HG02623 (cell line): Measurements from ENCODE around the gene PRKACA.

Source experiments
- ATAC-seq: cut with Tn5 transposase; IDR thresholded peaks from one replicate; pipeline ENCODE4 v1.9.1; 2021; ENCODE audit warnings: moderate library complexity; ENCODE audit not compliant: unreplicated experiment

PRKACA gene

DNA sequence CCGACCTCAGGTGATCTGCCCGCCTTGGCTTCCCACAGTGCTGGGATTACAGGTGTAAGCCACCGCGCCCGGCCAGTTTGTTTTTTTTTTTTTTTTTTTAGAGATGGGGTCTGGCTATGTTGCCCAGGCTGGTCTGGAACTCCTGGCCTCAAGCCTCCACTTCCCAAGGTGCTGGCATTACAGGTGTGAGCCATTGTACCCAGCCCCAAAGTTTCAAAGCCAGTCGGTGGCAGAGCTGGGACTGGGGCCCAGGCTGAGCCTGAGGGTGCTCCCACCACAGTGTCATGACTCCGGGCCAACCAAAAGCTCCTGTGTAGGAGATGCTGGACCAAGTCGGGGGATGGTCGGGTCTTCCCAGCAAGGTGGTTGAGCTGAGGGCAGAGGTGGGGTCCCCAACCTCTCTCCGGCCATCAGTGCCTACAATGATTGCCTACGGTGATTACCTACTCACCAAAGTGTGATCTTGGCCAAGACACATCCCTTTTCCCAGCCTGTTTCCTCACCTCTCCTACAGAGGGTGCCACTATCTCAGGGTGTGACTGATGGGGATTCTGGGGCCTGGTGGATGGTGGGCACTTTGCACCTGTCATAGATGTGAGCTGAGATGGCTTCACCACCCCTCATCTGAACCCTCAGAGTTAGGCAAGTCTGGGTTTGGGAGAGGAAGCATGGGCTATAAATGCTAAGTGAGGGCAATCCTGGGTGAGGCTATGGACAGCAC lies 21.1 kb downstream of the PRKACA start:
- ATAC-seq: no peak

DNA sequence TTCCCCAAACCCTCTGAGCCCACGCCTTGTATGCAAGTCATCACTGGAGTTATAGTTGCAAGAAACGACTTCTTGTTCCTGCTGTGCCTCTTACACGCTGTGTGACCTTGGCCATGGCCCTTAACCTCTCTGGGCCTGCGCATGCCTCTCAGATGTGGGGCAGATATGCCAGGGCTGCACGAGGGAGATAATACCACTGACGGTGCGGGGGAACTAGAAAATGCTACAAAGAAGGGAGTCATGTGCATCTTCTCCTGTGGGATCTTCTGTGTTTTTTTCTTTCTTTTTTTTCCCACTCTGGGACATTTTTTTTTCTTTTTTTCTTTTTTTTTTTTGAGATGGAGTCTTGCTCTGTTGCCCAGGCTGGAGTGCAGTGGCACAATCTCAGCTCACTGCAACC lies 22.7 kb downstream of the PRKACA start:
- ATAC-seq: no peak

GRCh38 chr19:14093117-14093823 lies 24.3 kb downstream of the PRKACA start:
- ATAC-seq: no peak

GRCh38 chr19:14091813-14092462 lies 25.6 kb downstream of the PRKACA start:
- no peak for ATAC-seq

DNA sequence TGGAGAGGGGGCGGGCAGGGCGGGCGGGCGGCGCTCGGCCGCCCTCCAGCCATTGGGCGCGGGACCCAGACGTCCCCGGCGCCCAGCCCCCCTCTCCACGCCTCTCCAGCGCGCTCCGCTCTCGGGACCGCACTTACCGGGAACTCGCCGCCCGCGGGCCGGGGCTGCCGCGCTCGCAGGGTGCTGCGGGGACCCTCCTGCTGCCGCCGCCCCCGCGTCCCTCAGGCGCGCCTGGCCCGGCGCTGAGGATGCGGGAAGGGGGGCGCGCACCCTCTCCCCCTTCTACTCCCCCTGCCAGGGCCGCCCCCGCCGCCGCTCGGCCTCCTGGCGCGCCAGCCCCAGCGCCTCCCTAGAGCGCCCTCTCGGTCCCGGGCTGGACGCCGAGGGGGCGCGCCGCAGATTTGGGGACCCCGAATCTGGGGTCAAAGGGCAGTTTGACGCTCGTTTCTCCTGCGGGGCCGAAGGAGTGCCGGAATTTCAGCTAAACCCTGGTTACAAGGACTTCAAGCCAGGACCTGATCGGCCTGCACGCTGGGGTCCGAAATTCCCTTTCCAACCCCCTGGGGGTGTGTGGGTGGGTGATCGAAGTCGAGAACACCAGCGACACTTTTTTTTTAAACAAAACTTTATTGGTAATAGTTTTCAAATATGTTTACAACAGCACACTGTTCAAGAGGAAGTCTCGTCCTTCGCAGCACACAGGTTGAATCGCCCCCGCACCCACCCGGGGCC lies 26.3 kb downstream of the PRKACA start:
- ATAC-seq: peak; percentile 54

DNA sequence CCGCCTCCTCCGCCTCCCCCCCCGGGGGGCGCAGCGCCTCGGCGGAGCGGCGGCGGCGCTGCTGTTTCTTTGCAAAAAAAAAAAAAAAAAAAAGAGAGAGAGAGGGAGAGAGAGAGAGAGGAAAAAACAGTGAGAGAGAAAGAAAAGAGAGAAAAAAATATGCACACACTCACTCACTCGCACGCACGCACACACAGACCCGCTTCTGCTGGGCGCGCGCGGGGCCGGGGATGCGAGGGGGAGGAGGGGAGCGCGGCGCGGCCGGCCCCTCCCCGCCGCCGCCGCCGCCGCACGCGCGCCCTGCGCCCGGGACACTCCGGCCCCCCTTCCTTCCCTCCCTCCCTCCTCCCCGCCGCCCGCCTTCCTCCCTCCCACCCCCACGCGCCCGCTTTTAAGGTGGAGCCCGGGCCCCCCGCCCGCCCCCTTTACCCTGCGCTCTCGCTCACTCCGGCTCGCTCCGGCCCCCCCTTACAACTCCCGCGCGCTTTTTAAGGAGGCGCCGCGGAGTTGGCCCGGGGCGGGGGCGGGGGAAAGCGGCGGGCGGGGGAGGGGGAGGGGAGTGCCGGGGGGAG lies 27.0 kb downstream of the PRKACA start, which contains the start of gene SAMD1:
TSS of gene SAMD1 (minus strand) at position 243 of the 572 bp plus-strand sequence.
- ATAC-seq: peak; percentile 35

DNA sequence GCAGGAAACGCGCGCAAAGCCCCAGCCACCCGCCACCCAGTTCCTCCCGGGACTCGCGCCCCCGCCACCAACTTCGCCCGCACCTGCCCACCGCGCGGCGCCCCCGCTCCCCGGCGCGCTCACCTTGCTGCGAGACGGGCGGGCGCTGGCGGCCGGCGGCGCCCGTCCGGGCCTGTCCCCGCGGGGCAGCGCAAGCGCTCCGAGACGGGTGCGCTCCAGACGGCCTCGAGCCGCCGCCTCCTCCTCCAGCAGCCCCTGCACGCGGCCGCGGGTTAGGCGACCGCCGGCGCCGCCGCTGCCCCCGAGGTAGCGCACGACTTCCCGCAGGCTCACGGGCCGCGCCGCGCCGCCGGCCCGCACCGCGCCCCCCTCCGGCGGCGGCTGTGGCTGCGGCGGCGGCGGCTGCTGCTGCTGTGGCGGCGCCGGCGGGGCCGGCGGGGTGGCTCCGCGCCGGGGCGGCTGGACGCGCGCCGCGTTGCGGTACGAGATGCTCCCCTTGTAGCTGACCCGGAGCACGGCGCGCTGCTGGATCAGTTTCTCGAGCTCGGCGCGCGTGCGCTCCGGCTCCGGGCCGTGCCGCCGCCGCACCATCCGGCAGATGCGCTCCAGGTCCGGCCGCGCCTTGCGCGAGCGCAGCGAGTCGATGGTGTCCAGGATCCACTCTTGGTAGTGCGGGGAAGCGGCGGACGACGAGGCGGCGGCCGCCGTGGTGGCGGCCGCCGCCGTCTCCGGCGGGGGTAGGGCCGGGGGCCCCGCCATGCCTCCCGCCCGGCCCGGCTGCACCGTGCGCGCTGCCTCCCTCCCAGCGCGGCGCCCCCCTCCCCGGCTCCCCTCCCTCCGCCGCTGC lies 27.7 kb downstream of the PRKACA start:
- ATAC-seq: peak; percentile 28

DNA sequence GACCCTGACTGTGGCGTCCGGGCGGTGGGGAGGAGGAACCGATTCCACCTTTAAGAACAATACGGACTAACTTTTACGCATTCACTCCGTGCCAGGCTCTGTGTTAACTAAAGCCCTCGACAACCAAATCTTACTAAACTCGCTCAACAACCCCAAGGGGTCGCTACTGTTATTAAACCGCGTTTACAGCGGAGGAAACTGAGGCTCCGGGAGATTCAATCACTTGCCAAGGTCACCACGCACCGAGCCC lies 28.2 kb downstream of the PRKACA start:
- ATAC-seq: no peak

DNA sequence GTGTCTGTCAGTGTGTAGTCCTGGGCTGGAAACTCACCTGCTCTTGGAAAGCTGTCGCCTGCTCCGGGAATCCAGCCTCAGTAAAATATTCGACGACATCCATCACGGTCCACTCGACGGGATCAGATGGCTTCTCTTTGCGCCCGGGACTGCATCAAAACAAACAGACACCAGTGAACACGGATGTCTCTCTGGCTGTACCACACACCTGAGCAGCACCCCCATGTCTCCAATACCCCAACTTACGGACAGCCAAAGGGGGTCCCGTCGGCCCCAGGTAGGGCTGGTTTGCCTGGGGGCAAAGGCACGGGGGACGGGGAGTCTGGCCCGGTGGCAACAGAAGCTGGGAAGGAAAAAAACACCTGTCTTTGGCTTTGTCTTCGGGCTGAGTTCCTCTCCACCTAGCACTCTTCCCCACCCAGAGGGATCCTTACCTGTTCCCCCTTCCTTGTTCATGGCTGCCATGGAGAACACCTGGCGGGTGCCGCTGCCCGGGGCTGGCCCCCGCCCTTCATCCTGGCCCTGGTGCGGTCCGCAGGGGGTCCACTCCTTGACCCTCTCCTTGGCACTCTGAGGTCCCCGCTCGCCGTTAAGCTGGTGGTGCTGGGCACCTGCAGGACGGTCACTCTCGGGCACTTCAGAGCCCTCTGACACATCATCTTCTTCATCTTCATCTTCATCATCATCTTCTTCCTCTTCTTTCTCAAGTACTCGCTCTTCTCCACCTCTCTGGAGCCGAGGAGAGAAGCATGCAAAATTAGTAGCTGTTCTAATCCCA lies 28.7 kb downstream of the PRKACA start:
- no peak for ATAC-seq

- ATAC-seq: no peak
Observed at GRCh38 chr19:14086098-14086497, 31.5 kb downstream of the PRKACA start.

- no peak for ATAC-seq
Observed at GRCh38 chr19:14085309-14085995, 32.1 kb downstream of the PRKACA start, which contains the start of gene C19orf67. C19orf67 (minus strand) TSS chr19:14085783; CDS start chr19:14085627, 156 bp downstream.

DNA sequence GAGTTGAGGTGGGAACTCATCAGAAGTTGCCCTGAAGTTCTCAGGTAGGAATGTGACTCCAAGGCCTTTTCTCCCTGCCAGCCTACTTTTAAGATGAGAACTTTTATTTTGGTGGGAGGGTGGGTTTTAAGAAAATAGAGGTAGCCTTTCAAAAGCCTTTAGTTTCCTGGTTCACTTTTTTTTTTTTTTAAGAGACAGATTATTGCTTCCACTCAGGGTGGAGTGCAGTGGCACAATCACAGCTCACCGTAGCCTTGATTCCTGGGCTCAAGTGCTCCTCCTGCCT lies 34.9 kb downstream of the PRKACA start:
- ATAC-seq: no peak

DNA sequence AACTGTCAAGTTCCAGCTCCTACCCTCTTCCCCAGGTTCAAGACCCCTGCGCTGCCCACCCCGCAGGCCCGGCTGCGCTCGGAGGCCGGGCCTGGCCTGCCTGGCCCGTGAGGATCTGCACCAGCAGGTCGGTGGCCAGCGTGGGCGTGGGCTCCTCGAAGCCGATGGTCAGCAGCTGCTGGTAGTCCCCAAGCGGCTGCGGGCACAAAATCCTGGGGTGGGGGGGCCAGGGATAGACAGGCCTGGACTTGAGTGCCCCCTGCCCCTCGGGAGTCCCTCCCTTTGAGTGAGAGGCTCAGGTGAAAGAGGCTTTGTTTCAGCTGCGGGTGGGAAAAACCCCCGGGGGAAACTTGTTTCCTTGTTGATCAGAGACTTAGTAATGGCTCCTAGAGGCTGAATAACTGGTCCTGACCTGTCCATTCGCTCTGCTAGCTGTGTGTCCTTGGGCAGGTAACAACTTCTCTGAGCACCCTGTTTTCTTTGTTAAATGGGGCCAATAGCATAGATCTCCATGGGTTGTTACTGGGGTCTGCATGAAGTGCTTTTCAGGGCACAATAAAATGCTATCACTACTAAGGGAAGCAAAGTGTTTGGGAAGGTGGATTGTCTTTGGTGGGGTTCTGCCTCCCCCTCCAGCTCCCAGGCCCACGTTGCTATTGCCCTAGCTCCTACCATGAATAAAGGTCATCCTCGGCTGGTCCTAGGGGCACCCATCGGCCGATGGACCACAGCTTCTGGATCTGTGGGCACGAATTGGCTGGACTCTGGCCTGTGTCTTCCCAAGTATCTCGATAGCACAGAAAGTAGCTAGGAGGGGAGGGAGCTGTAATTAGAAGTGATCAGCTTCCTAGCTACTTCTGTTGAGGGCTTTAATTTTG lies 35.5 kb downstream of the PRKACA start:
- ATAC-seq: no peak

DNA sequence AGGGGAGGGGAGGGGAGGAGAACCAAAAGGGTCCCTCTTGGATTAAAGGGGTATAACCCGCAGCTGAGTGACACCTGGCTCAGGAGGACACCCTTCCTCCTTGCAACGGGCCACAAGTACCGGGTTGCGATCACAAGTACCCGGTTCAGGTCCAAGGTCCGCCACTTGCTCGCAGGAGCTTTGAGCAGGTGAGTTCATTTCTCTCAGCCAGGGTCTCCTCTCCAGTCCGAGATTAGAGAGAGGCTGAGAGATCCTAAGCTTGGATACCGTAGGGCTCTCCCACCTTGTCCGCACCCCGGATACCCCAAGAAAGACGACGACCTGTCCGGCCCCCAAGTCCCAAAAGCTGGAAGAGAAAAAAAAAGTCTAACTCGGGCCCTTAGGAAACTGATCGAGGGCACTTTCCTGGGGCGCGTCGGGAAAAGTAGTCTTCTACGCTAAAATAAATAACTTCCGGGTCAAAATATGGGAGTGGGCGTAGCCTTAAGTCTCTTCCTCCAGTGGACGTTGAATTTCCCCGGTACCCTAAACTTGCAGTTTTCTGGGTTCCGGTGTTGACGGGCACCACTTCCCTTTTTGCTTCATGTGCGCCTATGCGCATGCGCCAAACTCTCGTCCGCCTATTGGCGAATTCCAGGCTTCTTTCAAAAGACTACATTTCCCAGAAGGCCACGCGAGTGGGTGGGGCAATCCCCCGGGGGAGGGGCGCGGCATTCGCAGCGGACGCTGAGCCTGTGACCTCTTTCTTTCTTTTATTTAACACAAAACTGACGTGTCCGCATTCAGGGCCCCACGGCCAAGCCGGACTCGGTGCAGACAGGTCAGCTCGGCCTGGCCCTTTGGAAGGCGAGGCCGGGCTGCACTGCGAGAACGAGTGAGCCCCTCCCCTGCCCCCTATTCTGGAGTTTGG lies 36.4 kb downstream of the PRKACA start:
- ATAC-seq: peak; percentile 85

GRCh38 chr19:14078411-14078810 lies 39.2 kb downstream of the PRKACA start:
- ATAC-seq: no peak

DNA sequence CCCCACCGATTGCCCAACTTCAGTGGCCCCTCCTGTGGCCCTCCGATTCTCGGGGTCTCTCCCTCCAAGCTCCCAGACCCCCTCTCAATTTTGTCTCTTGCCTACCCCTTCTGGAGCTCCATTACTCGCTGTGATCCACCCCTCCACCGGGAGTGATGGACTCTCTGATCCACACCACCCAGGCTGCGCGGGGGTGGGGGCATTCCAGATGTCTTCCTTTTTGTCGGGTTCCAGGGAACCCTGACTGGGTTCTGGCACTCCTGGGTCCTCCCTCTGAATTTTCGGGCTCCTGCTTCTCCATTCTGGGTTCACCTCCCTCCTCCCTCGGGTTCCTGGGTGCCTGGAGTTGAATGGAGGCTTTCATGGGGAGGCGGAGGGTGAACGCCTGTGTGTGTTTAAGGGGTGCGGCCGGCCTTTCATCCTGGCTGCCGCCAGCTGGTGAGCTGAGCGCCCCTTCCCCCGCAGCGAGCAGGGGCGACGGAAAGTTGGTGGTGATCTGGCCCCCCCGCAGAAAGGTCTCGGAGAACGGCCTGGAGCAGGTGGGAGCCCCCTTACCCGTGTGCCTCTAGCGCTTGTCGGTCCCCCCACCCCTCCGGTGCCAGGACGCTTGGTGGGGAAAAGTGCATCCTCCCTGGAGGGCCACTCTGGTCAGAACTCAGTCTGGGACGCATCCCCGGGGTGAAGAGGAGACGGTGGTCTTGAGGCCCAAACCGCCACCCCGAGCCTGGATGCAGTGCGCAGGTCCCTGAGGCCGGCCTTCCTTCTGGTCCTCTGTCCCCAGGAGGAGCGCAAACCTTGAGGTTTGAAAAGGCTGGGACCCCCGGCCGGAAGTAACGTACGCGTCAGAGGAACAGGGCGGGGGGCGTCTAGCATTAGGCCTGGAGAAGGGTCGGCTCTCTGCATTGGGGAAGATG lies 43.4 kb downstream of the PRKACA start:
- no peak for ATAC-seq
